ENCODE data around the gene ACSS1.

DNA sequence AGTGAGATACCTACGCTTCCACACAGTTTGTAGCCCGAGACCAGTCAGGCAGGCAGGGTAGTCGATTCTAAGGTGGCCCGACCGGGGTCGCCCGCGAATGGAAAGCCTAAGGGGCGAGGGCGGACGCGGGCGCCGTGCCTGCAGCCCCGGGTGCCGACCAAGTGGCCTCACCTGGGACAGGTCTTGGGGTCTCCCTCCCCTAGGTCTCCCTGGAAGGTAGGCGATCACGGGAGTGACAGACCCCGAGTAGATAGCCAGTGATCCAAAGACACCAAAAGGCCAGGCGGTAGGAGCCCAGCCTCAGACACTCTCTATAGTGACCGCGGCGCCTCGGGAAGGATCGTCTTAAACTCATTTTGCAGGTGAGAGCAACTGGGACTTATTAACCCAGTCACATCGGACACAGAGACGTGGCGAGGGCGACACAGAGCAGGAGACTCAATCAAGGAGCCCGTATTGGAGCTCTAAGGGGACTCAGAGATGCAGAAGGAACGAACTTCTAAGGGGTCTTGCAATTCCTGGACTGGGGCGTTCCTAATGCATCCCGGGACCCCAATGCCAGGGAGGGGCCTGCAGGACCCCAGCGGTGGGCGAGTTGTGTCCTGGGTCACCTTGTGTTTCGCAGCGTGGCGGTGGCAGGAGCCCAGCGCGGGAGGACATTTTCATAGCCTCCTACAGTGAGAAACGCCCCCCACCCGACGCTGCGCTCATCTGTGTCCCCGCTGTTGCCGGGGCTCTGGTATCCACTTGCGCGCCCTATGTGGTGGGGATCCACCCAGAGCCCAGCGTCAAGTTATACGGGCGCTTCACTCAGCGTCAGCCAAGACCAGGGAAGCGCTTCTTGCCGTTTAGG lies 26.1 kb upstream of the ACSS1 start:
- TF ChIP-seq, protein P1, sequence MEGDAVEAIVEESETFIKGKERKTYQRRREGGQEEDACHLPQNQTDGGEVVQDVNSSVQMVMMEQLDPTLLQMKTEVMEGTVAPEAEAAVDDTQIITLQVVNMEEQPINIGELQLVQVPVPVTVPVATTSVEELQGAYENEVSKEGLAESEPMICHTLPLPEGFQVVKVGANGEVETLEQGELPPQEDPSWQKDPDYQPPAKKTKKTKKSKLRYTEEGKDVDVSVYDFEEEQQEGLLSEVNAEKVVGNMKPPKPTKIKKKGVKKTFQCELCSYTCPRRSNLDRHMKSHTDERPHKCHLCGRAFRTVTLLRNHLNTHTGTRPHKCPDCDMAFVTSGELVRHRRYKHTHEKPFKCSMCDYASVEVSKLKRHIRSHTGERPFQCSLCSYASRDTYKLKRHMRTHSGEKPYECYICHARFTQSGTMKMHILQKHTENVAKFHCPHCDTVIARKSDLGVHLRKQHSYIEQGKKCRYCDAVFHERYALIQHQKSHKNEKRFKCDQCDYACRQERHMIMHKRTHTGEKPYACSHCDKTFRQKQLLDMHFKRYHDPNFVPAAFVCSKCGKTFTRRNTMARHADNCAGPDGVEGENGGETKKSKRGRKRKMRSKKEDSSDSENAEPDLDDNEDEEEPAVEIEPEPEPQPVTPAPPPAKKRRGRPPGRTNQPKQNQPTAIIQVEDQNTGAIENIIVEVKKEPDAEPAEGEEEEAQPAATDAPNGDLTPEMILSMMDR (conservative IDR thresholded peaks at IDR 0.05), result no peak
- TF ChIP-seq EZH2 (IDR thresholded peaks at IDR 0.05; ENCODE audit: low read depth), result no peak
